HEK293 (cell line): ENCODE data around the gene BCL2L1.

ENCODE experiments used
- ATF2 ChIP-seq: fragments of 450-650 bp; formaldehyde crosslinking; IDR thresholded peaks from 2 replicates; pipeline ENCODE4 v1.5.1; 2016; ENCODE audit warnings: missing biosample characterization, missing genetic modification characterization, low read depth
- OSR2 ChIP-seq: fragments of 450-650 bp; formaldehyde crosslinking; IDR thresholded peaks from 2 replicates; pipeline ENCODE4 v1.5.1; 2016; ENCODE audit warnings: missing biosample characterization, missing genetic modification characterization
- OVOL3 ChIP-seq: fragments of 450-650 bp; formaldehyde crosslinking; IDR thresholded peaks from 2 replicates; pipeline ENCODE4 v1.5.1; 2016; ENCODE audit warnings: missing biosample characterization, missing genetic modification characterization
- PATZ1 ChIP-seq: fragments of 450-650 bp; formaldehyde crosslinking; IDR thresholded peaks from 2 replicates; pipeline ENCODE4 v1.5.1; 2016; ENCODE audit warnings: missing biosample characterization, missing genetic modification characterization
- PRDM1 ChIP-seq: fragments of 450-650 bp; formaldehyde crosslinking; IDR thresholded peaks from 2 replicates; pipeline ENCODE4; 2016; ENCODE audit warnings: missing biosample characterization, missing genetic modification characterization
- SCRT1 ChIP-seq: fragments of 450-650 bp; formaldehyde crosslinking; IDR thresholded peaks from 2 replicates; pipeline ENCODE4 v1.5.1; 2016; ENCODE audit warnings: missing biosample characterization, missing genetic modification characterization, borderline replicate concordance
- SCRT2 ChIP-seq: fragments of 450-650 bp; formaldehyde crosslinking; IDR thresholded peaks from 2 replicates; pipeline ENCODE4 v1.5.1; 2016; ENCODE audit warnings: missing biosample characterization, missing genetic modification characterization
- SP3 ChIP-seq: fragments of 450-650 bp; formaldehyde crosslinking; IDR thresholded peaks from 2 replicates; pipeline ENCODE4 v1.5.1; 2016; ENCODE audit warnings: missing biosample characterization, missing genetic modification characterization
- YY2 ChIP-seq: fragments of 450-650 bp; formaldehyde crosslinking; IDR thresholded peaks from 2 replicates; pipeline ENCODE4 v1.5.1; 2016; ENCODE audit warnings: missing biosample characterization, missing genetic modification characterization
- ZBTB11 ChIP-seq: fragments of 450-650 bp; formaldehyde crosslinking; conservative IDR thresholded peaks from 2 replicates; pipeline ENCODE4 v1.5.1; 2016; ENCODE audit warnings: low read depth, missing biosample characterization, missing genetic modification characterization
- ZBTB20 ChIP-seq: fragments of 450-650 bp; formaldehyde crosslinking; IDR thresholded peaks from 2 replicates; pipeline ENCODE4 v1.5.1; 2016; ENCODE audit warnings: missing biosample characterization, missing genetic modification characterization
- ZBTB7A ChIP-seq: fragments of 450-650 bp; formaldehyde crosslinking; IDR thresholded peaks from 2 replicates; pipeline ENCODE4 v1.5.1; 2016; ENCODE audit warnings: low read depth, missing biosample characterization, missing genetic modification characterization
- ZEB2 ChIP-seq: fragments of 450-650 bp; formaldehyde crosslinking; IDR thresholded peaks from 2 replicates; pipeline ENCODE4 v1.5.1; 2016; ENCODE audit warnings: missing biosample characterization, missing genetic modification characterization
- ZFP41 ChIP-seq: fragments of 450-650 bp; formaldehyde crosslinking; IDR thresholded peaks from 2 replicates; pipeline ENCODE4 v1.5.1; 2016; ENCODE audit warnings: missing biosample characterization, missing genetic modification characterization, borderline replicate concordance
- ZNF112 ChIP-seq: fragments of 450-650 bp; formaldehyde crosslinking; IDR thresholded peaks from 2 replicates; pipeline ENCODE4 v1.5.0; 2017; ENCODE audit warnings: missing biosample characterization, missing genetic modification characterization
- ZNF121 ChIP-seq: fragments of 450-650 bp; formaldehyde crosslinking; IDR thresholded peaks from 2 replicates; pipeline ENCODE4 v1.5.1; 2016; ENCODE audit warnings: missing biosample characterization, missing genetic modification characterization
- ZNF184 ChIP-seq: fragments of 450-650 bp; IDR thresholded peaks from 2 replicates; pipeline ENCODE4 v1.5.1; 2018; ENCODE audit warnings: missing biosample characterization, mild to moderate bottlenecking, missing genetic modification characterization
- ZNF23 ChIP-seq: fragments of 450-650 bp; formaldehyde crosslinking; IDR thresholded peaks from 2 replicates; pipeline ENCODE4 v1.5.1; 2016; ENCODE audit warnings: missing biosample characterization, missing genetic modification characterization, borderline replicate concordance
- ZNF239 ChIP-seq: fragments of 450-650 bp; formaldehyde crosslinking; IDR thresholded peaks from 2 replicates; pipeline ENCODE4 v1.5.1; 2016; ENCODE audit warnings: missing biosample characterization, missing genetic modification characterization
- ZNF248 ChIP-seq: fragments of 450-650 bp; formaldehyde crosslinking; IDR thresholded peaks from 2 replicates; pipeline ENCODE4 v1.5.1; 2017; ENCODE audit warnings: missing biosample characterization, missing genetic modification characterization
- ZNF266 ChIP-seq: fragments of 450-650 bp; formaldehyde crosslinking; IDR thresholded peaks from 2 replicates; pipeline ENCODE4 v1.5.1; 2016; ENCODE audit warnings: missing biosample characterization, missing genetic modification characterization, low read depth
- ZNF324 ChIP-seq: fragments of 450-650 bp; formaldehyde crosslinking; IDR thresholded peaks from 2 replicates; pipeline ENCODE4 v1.5.1; 2016; ENCODE audit warnings: missing biosample characterization, missing genetic modification characterization
- ZNF366 ChIP-seq: fragments of 450-650 bp; formaldehyde crosslinking; conservative IDR thresholded peaks from 2 replicates; pipeline ENCODE4 v1.5.1; 2016; ENCODE audit warnings: missing biosample characterization, missing genetic modification characterization
- ZNF37A ChIP-seq: fragments of 450-650 bp; IDR thresholded peaks from 2 replicates; pipeline ENCODE4 v1.5.1; 2018; ENCODE audit warnings: missing biosample characterization, missing genetic modification characterization
- ZNF473 ChIP-seq: fragments of 450-650 bp; formaldehyde crosslinking; IDR thresholded peaks from 2 replicates; pipeline ENCODE4 v1.5.1; 2017; ENCODE audit warnings: missing biosample characterization, missing genetic modification characterization
- ZNF488 ChIP-seq: fragments of 450-650 bp; formaldehyde crosslinking; IDR thresholded peaks from 2 replicates; pipeline ENCODE4 v1.5.1; 2016; ENCODE audit warnings: missing biosample characterization, missing genetic modification characterization
- ZNF544 ChIP-seq: fragments of 450-650 bp; formaldehyde crosslinking; IDR thresholded peaks from 2 replicates; pipeline ENCODE4 v1.5.0; 2017; ENCODE audit warnings: missing biosample characterization, missing genetic modification characterization
- ZNF585B ChIP-seq: fragments of 450-650 bp; formaldehyde crosslinking; IDR thresholded peaks from 2 replicates; pipeline ENCODE4 v1.5.1; 2016; ENCODE audit warnings: missing biosample characterization, missing genetic modification characterization
- ZNF596 ChIP-seq: fragments of 450-650 bp; IDR thresholded peaks from 2 replicates; pipeline ENCODE4 v1.5.0; 2018; ENCODE audit warnings: missing biosample characterization, mild to moderate bottlenecking, missing genetic modification characterization, moderate library complexity
- ZNF624 ChIP-seq: fragments of 450-650 bp; formaldehyde crosslinking; IDR thresholded peaks from 2 replicates; pipeline ENCODE4 v1.5.1; 2017; ENCODE audit warnings: missing biosample characterization, missing genetic modification characterization
- ZNF629 ChIP-seq: fragments of 450-650 bp; formaldehyde crosslinking; IDR thresholded peaks from 2 replicates; pipeline ENCODE4 v1.5.1; 2017; ENCODE audit warnings: missing biosample characterization, missing genetic modification characterization
- ZNF837 ChIP-seq: fragments of 450-650 bp; formaldehyde crosslinking; IDR thresholded peaks from 2 replicates; pipeline ENCODE4 v1.5.1; 2016; ENCODE audit warnings: missing biosample characterization, missing genetic modification characterization
- ZSCAN5A ChIP-seq: fragments of 450-650 bp; formaldehyde crosslinking; IDR thresholded peaks from 2 replicates; pipeline ENCODE4 v1.5.1; 2016; ENCODE audit warnings: missing biosample characterization, missing genetic modification characterization
- ZXDB ChIP-seq: fragments of 450-650 bp; formaldehyde crosslinking; IDR thresholded peaks from 2 replicates; pipeline ENCODE4 v1.5.1; 2016; ENCODE audit warnings: missing biosample characterization, missing genetic modification characterization

The BCL2L1 gene

GRCh38 chr20:31746068-31746878 lies 23.6 kb upstream of the BCL2L1 start (continued):
- TF ChIP-seq ZNF23 (tag by site-specific recombination) (no peak), ZNF585B (tag by site-specific recombination) (no peak), ZNF184 (no peak), ZSCAN5A (no peak), ZNF324 (tag by site-specific recombination) (no peak), SCRT2 (tag by site-specific recombination) (no peak), ZNF629 (tag by site-specific recombination) (no peak), ZNF266 (tag by site-specific recombination) (no peak), PRDM1 (tag by site-specific recombination) (peak; percentile 82; the same call in 1 of the 2 replicates), ZFP41 (tag by site-specific recombination) (no peak), PATZ1 (tag by site-specific recombination) (no peak), ZNF239 (tag by site-specific recombination) (no peak), ZNF544 (tag by site-specific recombination) (no peak), ZNF837 (tag by site-specific recombination) (no peak), ZNF488 (tag by site-specific recombination) (no peak), ATF2 (tag by site-specific recombination) (no peak), ZNF248 (tag by site-specific recombination) (no peak), ZBTB20 (tag by site-specific recombination) (no peak), ZEB2 (tag by site-specific recombination) (peak; percentile 25), ZNF366 (tag by site-specific recombination) (no peak), OVOL3 (tag by site-specific recombination) (0 out of 2 replicates have a peak, but pooled peaks have one; percentile 50), SP3 (tag by site-specific recombination) (no peak), ZBTB7A (tag by site-specific recombination) (no peak), OSR2 (tag by site-specific recombination) (peak; percentile 83), ZNF596 (tag by site-specific recombination) (no peak), ZNF37A (tag by site-specific recombination) (no peak), ZBTB11 (tag by site-specific recombination) (no peak), ZNF112 (tag by site-specific recombination) (no peak), ZNF624 (tag by site-specific recombination) (no peak), ZXDB (tag by site-specific recombination) (no peak), YY2 (tag by site-specific recombination) (no peak), ZNF121 (tag by site-specific recombination) (no peak), ZNF473 (tag by site-specific recombination) (no peak), SCRT1 (tag by site-specific recombination) (no peak)
